Common myeloid progenitor, CD34-positive (primary cell): ENCODE measurements around the gene MRPS17.
A peak's percentile ranks its signal among the peaks of the same experiment; 100 is the strongest.

ENCODE experiments used
- CTCF ChIA-PET: fragments of 350-600 bp; sonication (Branson Sonifier 250); formaldehyde crosslinking; loops from one replicate; lab custom pipeline; 2021; ENCODE audit warnings: antibody characterized with exemption; lab: Charles Lee
- POLR2A ChIA-PET: fragments of 350-600 bp; sonication (Branson Sonifier 250); formaldehyde crosslinking; loops from one replicate; lab custom pipeline; 2021; ENCODE audit warnings: antibody characterized with exemption; lab: Charles Lee
- DNase-seq, 3 donors: peaks; one replicate each; pipeline versions ENCODE4 v3.0.0 to v3.0.0-alpha.2; 2013
- H3K27ac ChIP-seq, 2 experiments: 1 replicate in 1 of 2; 2 replicates in 1 of 2; pipeline ENCODE4 v1.7.0; 2013; ENCODE audit warnings: inconsistent platforms in 2 of 2, low read length in 2 of 2, mild to moderate bottlenecking in 2 of 2, low read depth in 1 of 2, moderate library complexity in 1 of 2; ENCODE audit not compliant: severe bottlenecking in 2 of 2, insufficient read depth in 1 of 2, poor library complexity in 1 of 2
- H3K27me3 ChIP-seq, 5 experiments: replicated peaks in 2 of 5; 1 replicate in 3 of 5; 2 replicates in 2 of 5; pipeline versions ENCODE4 v1.6.1 to v1.7.0; 2013; ENCODE audit warnings: low read length in 4 of 5, mild to moderate bottlenecking in 2 of 5, moderate library complexity in 2 of 5, inconsistent platforms in 1 of 5; ENCODE audit not compliant: insufficient read depth in 5 of 5, control insufficient read depth in 4 of 5
- H3K36me3 ChIP-seq, 4 experiments: 1 replicate in 2 of 4; 2 replicates in 2 of 4; pipeline versions ENCODE4 v1.6.1 to v1.7.0; 2013; ENCODE audit warnings: low read length in 3 of 4, control low read depth in 1 of 4, mild to moderate bottlenecking in 1 of 4; ENCODE audit not compliant: control insufficient read depth in 4 of 4, insufficient read depth in 4 of 4
- H3K4me1 ChIP-seq, 4 experiments: 1 replicate in 3 of 4; 2 replicates in 1 of 4; pipeline versions ENCODE4 v1.6.1 to v1.7.1; 2013; ENCODE audit warnings: low read length in 3 of 4, mild to moderate bottlenecking in 3 of 4, control low read depth in 1 of 4, inconsistent platforms in 1 of 4, moderate library complexity in 1 of 4; ENCODE audit not compliant: control insufficient read depth in 4 of 4, insufficient read depth in 4 of 4; ENCODE audit errors: control extremely low read depth in 1 of 4
- H3K4me3 ChIP-seq, 7 experiments: 1 replicate in 4 of 7; 2 replicates in 3 of 7; pipeline versions ENCODE4 v1.5.1 to v1.7.0; 2013; ENCODE audit warnings: mild to moderate bottlenecking in 7 of 7, low read length in 6 of 7, moderate library complexity in 6 of 7, inconsistent platforms in 2 of 7, low read depth in 2 of 7, control low read depth in 1 of 7; ENCODE audit not compliant: insufficient read depth in 4 of 7, control insufficient read depth in 1 of 7; ENCODE audit errors: extremely low read depth in 1 of 7
- H3K9me3 ChIP-seq, 5 experiments: 1 replicate in 4 of 5; 2 replicates in 1 of 5; pipeline versions ENCODE4 v1.6.1 to v1.7.1; 2013; ENCODE audit warnings: low read length in 4 of 5, mild to moderate bottlenecking in 2 of 5, inconsistent platforms in 1 of 5, low read depth in 1 of 5, moderate library complexity in 1 of 5; ENCODE audit not compliant: control insufficient read depth in 4 of 5, insufficient read depth in 2 of 5; ENCODE audit errors: control extremely low read depth in 1 of 5
- WGBS: methylation state at CpG from one replicate; pipeline ENCODE4 v1.1.5; 2013; ENCODE audit not compliant: insufficient coverage; 5-methylcytosine and 5-hydroxymethylcytosine counted together

The MRPS17 gene

DNA sequence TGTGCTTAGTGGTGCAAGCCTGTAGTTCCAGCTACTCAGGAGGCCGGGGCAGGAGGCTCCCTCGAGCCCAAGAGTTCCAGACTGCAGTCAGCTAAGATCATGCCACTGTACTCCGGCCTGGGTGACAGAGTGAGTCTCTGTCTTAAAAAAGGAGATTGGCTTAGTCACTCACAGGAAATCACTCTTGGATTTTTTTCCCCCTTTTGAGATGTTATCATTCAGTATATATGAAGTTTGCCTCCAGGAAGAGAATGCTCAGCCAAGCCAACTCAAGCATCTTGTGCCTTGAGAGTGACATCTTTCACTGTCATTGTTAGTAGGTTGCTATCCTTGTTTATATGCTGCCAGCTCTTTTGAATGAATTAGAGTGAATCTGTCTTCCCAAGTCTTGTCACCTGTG, 40.7 kb downstream of the MRPS17 start:
- peak overlapping the region in 1 of 2 experiments; percentile 12 for H3K27ac ChIP-seq
- ChIA-PET CTCF (no interaction called here), POLR2A (no interaction called here)
- H3K4me3 ChIP-seq: no peak overlapping the region
- DNase-seq: no peak
- H3K36me3 ChIP-seq: peaks cover 12 to 53% (median 39%) of the 10 kb centered on the region in 4 experiments
- H3K4me1 ChIP-seq: peaks cover 0 to 7% (median 2%) of the 10 kb centered on the region in 4 experiments
- WGBS: 83% methylated on average over 2 of the region's 3 CpGs
- H3K27me3 ChIP-seq: no peaks in the 10 kb centered on the region
- no peaks in the 10 kb centered on the region for H3K9me3 ChIP-seq

DNA sequence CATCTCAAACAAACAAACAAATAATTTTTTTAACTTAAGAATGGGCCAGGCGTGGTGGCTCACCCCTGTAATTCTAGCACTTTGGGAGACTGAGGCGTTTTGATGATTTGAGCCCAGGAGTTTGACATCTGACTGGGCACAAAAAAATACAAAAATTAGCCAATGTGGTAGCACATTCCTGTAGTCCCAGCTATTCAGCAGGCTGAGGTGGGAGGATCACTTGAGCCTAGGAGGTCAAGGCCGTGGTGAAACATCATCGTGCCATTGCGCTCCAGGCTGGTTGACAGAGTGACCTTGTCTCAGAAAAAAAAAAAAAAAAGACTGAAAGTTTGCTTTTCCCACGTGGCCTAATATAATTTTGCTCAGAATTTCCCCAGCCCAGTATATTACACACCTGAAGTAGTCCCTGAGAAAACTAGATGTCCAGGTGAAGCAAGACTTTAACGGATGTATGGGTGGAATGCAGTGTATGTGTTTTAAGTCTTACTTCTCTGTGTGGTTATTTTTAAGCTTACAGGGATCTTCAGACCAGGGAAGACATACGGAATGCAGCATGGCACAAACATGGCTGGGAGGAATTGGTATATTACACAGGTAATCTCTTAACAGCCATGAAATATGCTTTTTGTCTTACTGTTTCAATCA, 45.3 kb downstream of the MRPS17 start:
- WGBS: 98% methylated on average over 6 of the region's 8 CpGs
- Histone ChIP-seq H3K36me3 (peaks cover 14 to 51% (median 37%) of the 10 kb centered on the region in 4 experiments), H3K27ac (no peak overlapping the region), H3K4me1 (peaks cover 0 to 7% (median 2%) of the 10 kb centered on the region in 4 experiments), H3K9me3 (no peaks in the 10 kb centered on the region), H3K4me3 (no peak overlapping the region), H3K27me3 (no peaks in the 10 kb centered on the region)
- DNase-seq: no peak
- POLR2A ChIA-PET: no interaction called here
- CTCF ChIA-PET: interaction anchor here (0.5 to 2.0 kb wide), 2 partner anchors 78 to 107 kb away, joined by 3 to 4 read pairs; no protein-coding TSS in a partner anchor

DNA sequence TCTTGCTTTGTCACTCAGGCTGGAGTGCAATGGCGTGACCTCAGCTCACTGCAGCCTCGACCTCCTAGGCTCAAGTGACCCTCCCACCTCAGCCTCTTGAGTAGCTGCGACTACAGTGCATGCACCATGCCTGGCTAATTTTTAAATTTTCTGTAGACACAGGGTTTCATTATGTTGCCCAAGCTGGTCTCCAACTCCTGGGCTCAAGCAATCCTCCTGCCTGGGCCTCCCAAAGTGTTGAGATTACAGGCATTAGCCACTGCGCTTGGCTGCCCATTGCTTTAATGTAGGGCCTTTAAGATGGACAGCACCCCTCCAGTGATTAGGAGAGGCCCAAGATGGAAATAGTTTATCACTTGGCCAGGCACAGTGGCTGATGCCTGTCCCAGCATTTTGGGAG, 52.1 kb downstream of the MRPS17 start:
- Histone ChIP-seq H3K4me1 (no peaks in the 10 kb centered on the region), H3K4me3 (no peak overlapping the region), H3K27me3 (no peaks in the 10 kb centered on the region), H3K27ac (no peak overlapping the region), H3K36me3 (peaks cover 3 to 7% (median 4%) of the 10 kb centered on the region in 4 experiments), H3K9me3 (no peaks in the 10 kb centered on the region)
- DNase-seq: no peak
- 100% methylated on average over 2 of the region's 4 CpGs for WGBS
- ChIA-PET CTCF (interaction anchor here (0.8 to 10.2 kb wide), 6 partner anchors 9 to 81 kb away, joined by 3 to 123 read pairs (median 6); no protein-coding TSS in a partner anchor), POLR2A (no interaction called here)
